Renal cortex interstitium (tissue), 3 donors: Measurements from ENCODE around the gene TNFAIP8L2. TPM values are rescaled to one million over a fixed set of nuclear protein-coding genes. Genes with fewer than 3 reads are reported as not detected.

Experiments
- polyA plus RNA-seq, 3 donors: library from polyadenylated mRNA; unstranded; fragments of 120-200 nt; gene quantifications; one replicate each; pipeline ENCODE4 v1.2.1, GENCODE V29; 2013; ENCODE audit not compliant: insufficient read length in 3 of 3

The TNFAIP8L2 gene
- polyA plus RNA-seq, 3 donors: 1.0 to 1.5 (median 1.3) TPM

Other genes with a start within 250 kb of the TNFAIP8L2 start
- 10 to 100 TPM; 75.3 to 91.8 (median 85.4) TPM for gene SETDB1, start 230.3 kb upstream of the TNFAIP8L2 start, polyA plus RNA-seq
- 100 to 1,000 TPM; 296 to 301 (median 300) TPM for gene CERS2, start 181.8 kb upstream of the TNFAIP8L2 start, polyA plus RNA-seq
- 10 to 100 TPM; 14.3 to 18.9 (median 14.6) TPM for gene ANXA9, start 174.4 kb upstream of the TNFAIP8L2 start, polyA plus RNA-seq
- 10 to 100 TPM; 38.9 to 58.3 (median 39.3) TPM for gene MINDY1, start 149.7 kb upstream of the TNFAIP8L2 start, polyA plus RNA-seq
- 10 to 100 TPM; 42.4 to 48.7 (median 42.8) TPM for gene PRUNE1, start 148.2 kb upstream of the TNFAIP8L2 start, polyA plus RNA-seq
- gene BNIPL, start 120.1 kb upstream of the TNFAIP8L2 start, polyA plus RNA-seq: 1 to 10 TPM; 1.6 to 3.6 (median 2.7) TPM
- gene C1orf56, start 108.9 kb upstream of the TNFAIP8L2 start, polyA plus RNA-seq: 10 to 100 TPM in 2 of 3 donors, 1 to 10 TPM in 1; 9.1 to 14.0 (median 11.8) TPM
- gene CDC42SE1, start 97.0 kb upstream of the TNFAIP8L2 start, polyA plus RNA-seq: 10 to 100 TPM; 73.0 to 82.3 (median 75.4) TPM
- gene MLLT11, start 96.3 kb upstream of the TNFAIP8L2 start, polyA plus RNA-seq: 10 to 100 TPM; 22.6 to 26.7 (median 24.7) TPM
- 10 to 100 TPM; 10.5 to 15.8 (median 15.4) TPM for gene GABPB2, start 85.9 kb upstream of the TNFAIP8L2 start, polyA plus RNA-seq
- gene SEMA6C, start 10.0 kb upstream of the TNFAIP8L2 start, polyA plus RNA-seq: 10 to 100 TPM; 29.8 to 34.5 (median 29.9) TPM
- 10 to 100 TPM; 16.4 to 20.1 (median 19.0) TPM for gene LYSMD1, start 9.3 kb downstream of the TNFAIP8L2 start, polyA plus RNA-seq
- 10 to 100 TPM; 38.4 to 45.2 (median 40.1) TPM for gene SCNM1, start 9.5 kb downstream of the TNFAIP8L2 start, polyA plus RNA-seq
- 1 to 10 TPM; 1.0 to 2.0 (median 1.4) TPM for gene TMOD4, start 19.3 kb downstream of the TNFAIP8L2 start, polyA plus RNA-seq
- 10 to 100 TPM; 63.9 to 81.9 (median 68.9) TPM for gene VPS72, start 33.5 kb downstream of the TNFAIP8L2 start, polyA plus RNA-seq
- gene PIP5K1A, start 41.9 kb downstream of the TNFAIP8L2 start, polyA plus RNA-seq: 10 to 100 TPM; 61.9 to 79.7 (median 73.5) TPM
- gene PSMD4, start 98.1 kb downstream of the TNFAIP8L2 start, polyA plus RNA-seq: 100 to 1,000 TPM; 160 to 185 (median 174) TPM
- 10 to 100 TPM; 20.4 to 27.1 (median 25.2) TPM for gene ZNF687, start 125.7 kb downstream of the TNFAIP8L2 start, polyA plus RNA-seq
- gene PI4KB, start 170.8 kb downstream of the TNFAIP8L2 start, polyA plus RNA-seq: 10 to 100 TPM; 62.6 to 67.6 (median 65.7) TPM
- gene RFX5, start 190.6 kb downstream of the TNFAIP8L2 start, polyA plus RNA-seq: 10 to 100 TPM; 39.4 to 47.0 (median 45.2) TPM
- 10 to 100 TPM; 42.1 to 55.9 (median 52.7) TPM for gene SELENBP1, start 216.1 kb downstream of the TNFAIP8L2 start, polyA plus RNA-seq
- 100 to 1,000 TPM; 248 to 269 (median 260) TPM for gene PSMB4, start 242.9 kb downstream of the TNFAIP8L2 start, polyA plus RNA-seq